Stimulated activated CD8-positive, alpha-beta memory T cell treated with anti-CD3 and anti-CD28 coated beads, Interleukin-12 subunit alpha, Interleukin-12 subunit beta, amount 100 ng/mL, for 24 hours (primary cell): Measurements from ENCODE around the gene DOP1A.
"Not testable (repeated sequence)": the region's sequence is repeated elsewhere in the genome, so short reads cannot be mapped to it uniquely, and the experiment has no call there.

Source experiments
- DNase-seq: peaks from one replicate; pipeline ENCODE4 v3.0.0-alpha.2; 2020; ENCODE audit errors: extremely low read depth

The DOP1A gene

DNA sequence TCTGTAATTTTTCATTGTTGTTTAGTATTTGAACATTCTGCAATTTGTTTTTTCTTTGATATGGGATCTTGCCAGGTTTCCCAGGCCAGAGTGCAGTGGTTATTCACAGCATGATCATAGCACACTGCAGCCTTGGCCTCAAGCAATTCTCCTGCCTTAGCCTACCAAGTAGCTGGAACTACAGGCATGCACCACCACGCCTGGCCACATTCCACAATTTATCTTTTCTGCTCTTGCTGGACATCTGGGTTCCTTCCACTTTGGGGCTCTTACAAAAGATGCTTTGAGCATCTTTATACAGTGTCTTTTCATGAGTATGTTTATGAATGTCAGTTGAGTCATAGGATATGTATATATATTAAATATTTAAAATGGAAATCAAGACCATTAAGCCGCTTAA lies 83.6 kb downstream of the DOP1A start:
- DNase-seq, result no peak

DNA sequence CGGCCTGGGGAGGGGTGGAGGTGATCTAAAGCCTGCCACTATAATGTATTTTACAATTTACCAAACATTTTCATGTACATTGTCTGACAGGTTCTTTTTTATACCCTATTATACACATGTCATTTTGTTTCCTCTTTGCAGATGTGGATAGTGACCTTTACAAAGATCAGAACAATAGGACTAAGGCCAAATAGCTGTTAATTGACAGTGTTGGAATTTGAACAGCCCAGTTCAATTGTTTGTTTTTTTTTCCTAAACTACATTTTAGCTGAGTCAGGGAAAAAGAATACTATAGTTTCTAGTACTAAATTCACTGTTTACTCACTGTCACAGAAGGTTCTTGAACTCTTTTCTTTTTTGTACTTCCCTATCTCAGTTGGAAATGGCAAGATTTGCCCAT lies 85.4 kb downstream of the DOP1A start:
- DNase-seq, result no peak

DNA sequence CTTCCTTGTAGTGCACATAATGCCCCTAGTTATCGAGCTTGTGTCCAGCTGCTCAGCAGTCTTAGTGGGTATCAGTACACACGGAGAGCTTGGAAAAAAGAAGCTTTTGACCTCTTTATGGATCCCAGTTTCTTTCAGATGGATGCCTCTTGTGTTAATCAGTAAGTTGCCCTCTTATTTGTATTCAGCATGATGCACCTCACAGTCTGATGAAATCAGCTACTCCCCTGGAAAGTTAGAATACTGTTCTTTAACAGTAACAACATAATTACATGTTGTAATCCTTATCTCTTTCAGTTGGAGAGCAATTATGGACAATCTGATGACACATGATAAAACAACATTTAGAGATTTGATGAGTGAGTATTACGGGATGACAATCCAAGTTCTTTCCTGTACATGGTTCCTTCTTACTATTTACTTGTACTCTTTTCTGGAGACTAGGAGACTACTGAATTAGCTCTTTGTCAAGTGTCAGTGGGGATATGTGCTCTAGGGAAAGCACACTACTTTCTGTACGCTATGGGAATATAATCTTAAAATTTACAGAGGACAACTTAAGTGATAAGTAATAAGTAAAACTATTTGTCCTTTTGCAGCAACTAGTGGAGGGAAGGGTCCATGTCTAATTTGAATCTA lies 86.5 kb downstream of the DOP1A start:
- DNase-seq, result no peak

DNA sequence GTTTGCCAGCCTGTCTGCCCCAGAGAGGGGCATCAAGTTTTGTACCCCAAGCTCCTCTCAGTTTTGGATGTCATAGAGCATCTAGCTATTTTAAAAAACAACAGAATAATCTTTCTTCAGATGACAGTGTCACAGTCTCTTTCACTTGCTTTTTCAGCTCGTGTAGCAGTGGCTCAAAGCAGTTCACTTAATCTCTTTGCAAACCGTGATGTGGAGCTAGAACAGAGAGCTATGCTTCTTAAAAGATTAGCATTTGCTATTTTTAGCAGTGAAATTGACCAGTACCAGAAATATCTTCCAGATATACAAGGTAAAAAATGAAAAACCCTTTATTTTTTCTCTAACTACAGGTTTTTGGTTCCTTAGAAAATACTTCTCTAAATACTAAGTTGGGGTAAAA lies 88.3 kb downstream of the DOP1A start:
- DNase-seq, result no peak

DNA sequence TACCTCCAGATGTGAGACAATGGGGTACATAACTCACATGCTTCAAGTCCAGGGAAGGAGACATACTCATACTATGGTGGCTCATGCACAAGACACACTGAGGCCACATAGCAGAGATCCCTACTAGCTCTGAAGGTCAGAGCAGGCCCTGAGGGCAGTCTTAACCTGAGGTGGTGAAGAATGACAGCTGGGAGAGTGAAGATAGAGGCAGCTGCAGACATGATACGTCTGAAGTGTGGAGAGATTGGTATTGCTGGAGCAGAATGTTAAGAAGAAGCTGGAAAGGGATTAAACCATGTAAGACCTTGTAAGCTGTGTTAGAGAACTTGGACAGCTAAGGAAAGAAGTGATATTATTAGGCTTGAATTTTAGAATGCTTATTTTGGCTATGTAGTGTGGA lies 92.7 kb downstream of the DOP1A start:
- no peak for DNase-seq

DNA sequence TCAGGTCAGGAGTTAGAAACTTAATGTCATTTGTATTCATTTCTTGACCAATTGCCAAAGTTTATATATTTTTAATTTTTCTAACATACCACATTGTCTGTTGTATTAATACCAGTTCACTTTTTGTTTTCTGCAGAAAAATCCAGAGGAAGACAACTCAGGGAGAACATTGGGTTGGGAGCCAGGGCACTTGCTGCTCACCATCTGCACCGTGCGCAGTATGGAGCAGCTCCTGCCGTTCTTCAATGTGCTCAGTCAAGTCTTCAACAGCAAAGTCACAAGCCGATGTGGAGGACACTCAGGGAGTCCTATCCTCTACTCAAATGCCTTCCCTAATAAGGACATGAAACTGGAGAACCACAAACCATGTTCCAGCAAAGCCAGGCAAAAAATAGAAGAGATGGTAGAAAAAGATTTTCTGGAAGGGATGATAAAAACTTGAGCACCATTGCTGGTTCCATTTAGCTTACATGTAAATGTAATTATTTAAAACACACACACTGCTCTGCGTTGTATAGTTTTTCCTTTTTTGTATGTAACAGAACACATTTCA lies 100.3 kb downstream of the DOP1A start:
- no peak for DNase-seq

DNA sequence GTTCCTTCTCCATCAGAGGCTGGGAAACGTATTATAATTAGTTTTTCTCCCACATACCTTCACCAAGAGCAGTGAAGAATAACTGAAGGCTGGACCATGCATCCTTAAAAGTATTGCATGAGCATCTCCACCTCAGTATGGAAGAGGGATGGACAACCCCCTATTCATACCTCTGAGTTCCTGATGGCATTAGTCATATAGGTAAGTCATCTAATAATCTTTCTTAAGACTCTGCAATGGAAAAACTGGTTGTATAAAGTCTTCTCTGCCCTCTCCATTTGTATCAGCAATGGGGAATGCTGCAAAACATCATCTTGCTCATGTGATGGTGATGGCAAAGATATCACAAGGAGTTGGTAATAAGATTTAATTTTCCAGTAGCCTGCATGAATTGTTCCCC lies 101.1 kb downstream of the DOP1A start:
- no peak for DNase-seq

DNA sequence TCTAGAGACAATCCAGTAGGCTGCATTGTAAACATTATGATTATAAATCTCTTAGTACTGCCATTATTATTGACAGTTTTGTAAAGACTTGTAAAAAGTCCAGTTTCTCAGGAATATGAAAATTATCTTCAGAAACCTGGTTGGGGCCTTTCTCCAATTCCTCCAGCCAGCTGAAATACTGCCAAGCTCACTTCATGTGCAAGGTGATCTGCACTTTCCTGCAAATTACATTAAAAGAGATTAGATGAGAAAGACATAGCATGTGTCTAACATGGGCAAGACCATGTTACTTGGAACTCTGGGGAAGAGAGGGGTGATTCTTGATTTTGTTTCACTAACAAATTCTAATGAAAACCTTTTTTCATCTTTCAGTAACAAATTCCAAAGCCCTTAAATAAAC lies 101.6 kb downstream of the DOP1A start:
- DNase-seq, result no peak

DNA sequence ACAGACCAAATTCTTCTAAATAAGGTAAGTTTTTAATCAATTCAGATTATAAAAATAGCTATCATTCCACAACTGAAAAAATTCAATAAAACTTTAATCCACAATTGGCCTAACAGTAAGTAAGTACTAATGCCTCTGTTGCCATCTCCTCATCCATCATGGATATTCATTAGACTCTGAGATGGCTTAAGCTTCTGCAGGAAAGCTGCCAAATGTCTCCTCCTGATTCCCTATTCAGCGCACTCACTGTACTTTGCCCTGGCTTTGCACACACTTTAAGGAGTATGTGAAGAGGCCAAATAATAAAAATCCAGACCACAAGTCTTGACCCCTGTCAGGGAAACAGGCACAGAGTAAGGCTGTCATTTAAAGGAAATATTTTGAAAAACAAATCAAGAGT lies 102.0 kb downstream of the DOP1A start:
- DNase-seq, result no peak

DNA sequence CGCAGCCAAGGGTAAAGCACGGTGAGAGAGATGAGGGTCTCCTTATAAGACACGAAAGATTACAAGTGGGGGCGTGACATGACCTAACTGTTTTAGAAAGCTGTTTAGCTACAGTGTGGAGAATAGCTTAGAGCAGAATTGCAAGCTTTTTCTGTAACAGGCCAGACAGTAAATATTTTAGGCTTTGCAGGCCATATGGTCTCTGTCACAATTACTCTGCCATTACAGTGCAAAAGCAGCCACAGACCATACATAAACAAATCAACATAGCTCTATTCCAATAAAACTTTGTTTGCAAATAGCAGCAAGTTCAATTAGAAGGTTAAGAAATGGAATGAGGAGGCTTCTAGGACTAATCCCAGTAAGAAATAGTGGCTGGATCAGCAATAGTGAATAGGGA lies 108.8 kb downstream of the DOP1A start:
- DNase-seq, result no peak

DNA sequence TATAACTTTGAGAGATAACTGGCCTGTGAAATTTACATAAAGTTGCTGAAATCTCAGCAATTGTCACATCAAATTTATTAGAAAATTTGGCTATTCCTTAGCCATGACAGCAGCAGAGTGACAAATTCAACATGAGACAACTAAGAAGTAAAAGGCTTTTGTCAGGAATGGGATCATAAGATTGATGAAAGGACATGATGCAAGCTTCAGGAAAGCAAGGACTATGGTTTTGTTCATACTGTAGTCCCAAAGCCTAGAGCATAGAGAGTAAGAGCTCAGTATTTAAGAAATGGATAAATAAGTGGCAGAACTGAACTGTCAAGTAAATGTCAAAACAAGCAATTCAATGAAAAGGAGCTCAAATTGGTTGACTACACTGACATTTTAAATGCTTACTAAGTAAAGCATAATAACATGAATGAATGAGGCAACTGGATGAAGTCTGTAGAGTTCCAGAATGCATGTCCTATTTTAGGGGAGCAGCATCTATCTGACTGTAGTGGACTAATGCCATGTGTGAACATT lies 113.0 kb downstream of the DOP1A start:
- DNase-seq, result no peak

DNA sequence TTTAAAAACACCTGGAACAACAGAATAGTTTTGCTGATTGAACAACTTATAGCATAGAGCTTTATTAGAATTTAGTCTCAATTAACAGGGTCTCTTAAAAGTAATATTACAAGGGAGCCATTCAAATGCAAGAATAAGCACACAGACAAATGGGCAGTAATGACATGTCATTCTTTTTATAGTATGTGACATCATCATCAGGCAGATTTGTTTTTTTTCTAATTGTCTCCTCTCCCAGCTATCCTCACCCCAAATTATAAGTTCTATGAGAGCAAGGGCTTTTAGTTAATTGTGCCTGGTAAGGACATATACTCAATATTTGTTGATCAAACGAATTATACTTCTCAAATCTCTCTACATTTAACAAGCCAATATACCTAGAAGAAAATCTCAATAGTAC lies 114.6 kb downstream of the DOP1A start:
- no peak for DNase-seq

DNA sequence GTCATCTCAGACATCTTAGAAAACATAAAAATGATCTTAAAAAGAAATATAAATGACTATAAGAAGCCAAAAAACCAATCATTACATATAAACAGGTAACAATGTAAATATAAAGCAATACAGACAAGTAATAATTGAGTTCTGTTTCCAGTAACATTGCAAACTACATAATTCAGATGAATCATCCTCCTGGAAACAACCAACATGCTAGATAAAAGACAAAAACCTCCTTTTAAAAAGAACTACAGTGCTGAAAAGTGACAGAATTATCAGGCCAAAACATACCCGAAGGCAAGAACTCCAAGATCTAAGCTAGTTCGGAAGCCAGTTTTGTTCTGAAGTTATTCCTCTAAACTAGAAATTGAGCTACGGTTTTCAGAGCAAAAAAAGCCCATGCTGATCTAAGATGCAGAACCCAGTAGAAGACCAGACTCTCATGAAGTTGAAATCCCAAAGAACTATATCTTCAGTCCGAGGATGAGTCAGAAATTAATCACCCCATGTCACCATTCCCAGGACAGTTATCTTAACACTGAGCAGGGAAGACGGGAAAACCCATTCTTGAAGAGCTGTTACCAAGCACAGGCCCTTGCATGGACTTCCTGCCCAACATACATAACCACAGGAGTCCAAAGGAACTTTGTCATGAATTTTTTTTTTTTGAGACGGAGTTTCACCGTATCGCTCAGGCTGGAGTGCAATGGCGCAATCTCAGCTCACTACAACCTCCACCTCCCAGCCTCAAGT lies 115.8 kb downstream of the DOP1A start:
- no peak for DNase-seq

DNA sequence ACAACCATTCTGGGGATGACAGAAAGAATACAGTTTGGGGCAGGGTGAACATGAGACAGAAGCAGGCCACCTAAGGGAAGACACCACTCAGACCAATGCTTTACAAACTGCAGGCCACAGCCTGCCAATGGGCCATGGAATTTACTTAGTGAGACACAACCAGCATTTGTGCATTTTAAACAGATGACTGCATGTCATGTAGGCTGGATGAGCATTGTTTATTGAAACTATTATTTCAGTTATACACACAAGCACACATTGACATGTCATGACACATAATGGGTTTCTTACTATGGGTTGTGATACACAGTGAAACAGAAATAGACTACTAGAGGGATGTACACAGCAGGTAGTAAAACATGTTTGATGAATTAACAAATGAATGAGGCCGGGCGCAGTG lies 117.6 kb downstream of the DOP1A start:
- DNase-seq, result no peak

DNA sequence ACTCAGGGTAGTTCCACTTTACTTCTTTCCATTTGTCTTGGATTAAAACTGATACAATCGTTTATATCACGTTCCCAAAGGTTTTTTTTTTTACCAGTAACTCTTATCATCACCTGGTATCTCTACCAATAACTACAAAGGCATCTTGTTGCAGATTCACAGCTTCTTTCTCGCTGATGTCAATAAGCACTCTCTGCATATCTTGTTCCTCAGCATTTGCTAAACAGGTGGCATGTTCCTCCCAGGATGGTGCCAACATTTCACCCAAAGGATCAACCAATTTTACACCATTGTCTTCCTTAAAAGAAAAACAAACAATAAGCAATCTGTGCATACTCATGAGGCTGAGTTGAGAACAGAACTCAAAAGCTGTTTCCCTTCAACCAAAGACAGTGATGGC lies 121.0 kb downstream of the DOP1A start:
- DNase-seq, result no peak

DNA sequence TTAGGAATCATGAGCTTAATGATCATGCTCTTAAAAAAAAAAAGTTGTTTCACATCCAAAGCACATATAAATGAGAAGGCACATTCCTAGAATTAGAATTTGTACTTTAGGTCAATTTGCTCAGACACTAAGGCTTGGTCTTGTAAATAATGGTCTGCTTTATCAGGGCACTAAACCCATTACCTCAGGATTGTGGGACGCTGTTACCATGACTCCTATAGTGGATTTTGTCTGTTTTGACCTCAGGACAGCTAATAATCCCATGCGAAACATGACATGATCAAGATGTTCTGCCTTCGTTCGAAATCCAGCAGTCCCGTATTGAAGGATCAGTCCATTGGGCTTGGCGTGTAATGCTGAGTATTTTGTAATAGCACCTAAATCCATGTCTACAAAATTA lies 123.2 kb downstream of the DOP1A start:
- DNase-seq, result no peak

DNA sequence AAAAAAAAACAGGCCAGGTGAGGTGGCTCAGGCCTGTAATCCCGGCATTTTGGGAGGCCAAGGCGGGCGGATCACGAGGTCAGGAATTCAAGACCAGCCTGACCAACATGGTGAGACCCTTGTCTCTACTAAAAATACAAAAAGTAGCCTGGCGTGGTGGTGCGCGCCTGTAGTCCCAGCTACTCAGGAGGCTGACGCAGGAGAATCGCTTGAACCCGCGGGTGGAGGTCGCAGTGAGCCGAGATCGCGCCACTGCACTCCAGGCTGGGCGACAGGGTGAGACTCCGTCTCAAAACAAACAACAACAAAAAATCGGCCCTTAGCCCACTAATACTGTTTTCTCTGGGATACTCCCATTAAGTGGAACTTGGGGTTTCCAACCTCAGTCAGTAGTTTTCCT lies 124.5 kb downstream of the DOP1A start:
- DNase-seq, result not testable (repeated sequence)

DNA sequence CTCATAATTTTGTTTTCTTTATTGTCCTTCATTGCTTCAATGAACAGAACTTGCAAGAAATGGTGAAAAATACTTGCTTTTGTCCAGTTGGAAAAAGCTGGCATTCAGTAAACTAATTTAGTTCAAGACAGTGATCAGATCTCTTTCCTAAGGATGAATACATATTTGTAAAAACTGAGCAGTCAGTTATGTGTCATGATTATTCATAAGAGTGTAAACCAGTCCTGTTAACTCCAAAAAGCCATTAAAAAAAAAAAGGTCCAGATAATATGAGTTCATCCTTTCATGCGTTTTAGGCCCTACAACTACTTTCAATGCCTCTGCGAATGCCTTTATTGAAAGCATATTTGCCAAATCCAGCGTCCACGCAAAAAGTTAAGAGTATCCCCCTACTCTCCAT lies 125.0 kb downstream of the DOP1A start:
- DNase-seq, result no peak

DNA sequence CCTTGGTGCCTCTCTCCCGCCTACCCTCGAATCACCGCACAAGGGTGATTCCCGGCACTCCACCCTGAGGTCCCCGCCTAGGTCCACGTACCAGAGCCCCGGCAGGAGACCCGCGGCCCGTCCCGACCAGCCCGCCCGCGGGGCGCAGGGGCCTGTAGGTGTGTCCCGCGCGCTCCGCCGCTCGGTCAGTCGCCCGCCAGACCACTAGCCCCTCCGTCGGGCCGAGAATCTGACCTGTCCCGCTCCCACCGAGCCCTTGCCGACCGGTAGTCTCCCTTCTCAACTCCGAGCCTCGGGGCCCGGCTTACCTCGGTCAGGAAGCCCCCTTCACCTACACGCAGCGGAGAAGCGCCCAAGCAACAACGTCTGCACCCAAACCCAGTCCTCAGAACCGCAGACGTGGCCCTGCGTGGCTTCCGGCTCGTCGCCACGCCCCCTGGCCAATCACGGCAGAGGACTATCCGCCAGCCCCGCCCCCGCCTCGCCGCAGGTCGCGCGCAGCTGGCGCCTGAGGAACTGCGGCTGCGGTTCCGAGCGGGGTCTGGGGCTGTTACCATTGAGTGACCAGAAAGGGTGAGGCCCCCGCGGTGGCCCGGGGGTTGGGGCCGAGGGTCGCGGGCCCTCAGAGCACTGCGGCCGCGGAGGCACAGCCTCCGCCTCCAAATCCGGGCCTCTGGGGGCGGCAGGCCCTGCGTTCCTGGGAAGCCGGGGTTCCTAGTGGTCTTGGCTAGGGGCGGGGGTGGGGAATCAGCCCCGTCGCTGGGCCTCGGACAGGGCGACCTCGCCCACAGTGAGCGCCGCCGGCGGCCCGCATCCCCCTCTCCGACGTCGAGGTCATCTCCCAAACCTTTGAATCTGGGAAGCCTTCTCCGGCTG lies 125.6 kb downstream of the DOP1A start, which contains the start of the genes PGM3 and RWDD2A:
PGM3 (minus strand) TSS at position 395 of the 876 bp plus-strand sequence. CDS start 2,253 bp downstream, outside the sequence.
RWDD2A (plus strand) TSS at position 487 of the 876 bp plus-strand sequence. CDS start 1,095 bp downstream, outside the sequence.
- peak; percentile 74 for DNase-seq

DNA sequence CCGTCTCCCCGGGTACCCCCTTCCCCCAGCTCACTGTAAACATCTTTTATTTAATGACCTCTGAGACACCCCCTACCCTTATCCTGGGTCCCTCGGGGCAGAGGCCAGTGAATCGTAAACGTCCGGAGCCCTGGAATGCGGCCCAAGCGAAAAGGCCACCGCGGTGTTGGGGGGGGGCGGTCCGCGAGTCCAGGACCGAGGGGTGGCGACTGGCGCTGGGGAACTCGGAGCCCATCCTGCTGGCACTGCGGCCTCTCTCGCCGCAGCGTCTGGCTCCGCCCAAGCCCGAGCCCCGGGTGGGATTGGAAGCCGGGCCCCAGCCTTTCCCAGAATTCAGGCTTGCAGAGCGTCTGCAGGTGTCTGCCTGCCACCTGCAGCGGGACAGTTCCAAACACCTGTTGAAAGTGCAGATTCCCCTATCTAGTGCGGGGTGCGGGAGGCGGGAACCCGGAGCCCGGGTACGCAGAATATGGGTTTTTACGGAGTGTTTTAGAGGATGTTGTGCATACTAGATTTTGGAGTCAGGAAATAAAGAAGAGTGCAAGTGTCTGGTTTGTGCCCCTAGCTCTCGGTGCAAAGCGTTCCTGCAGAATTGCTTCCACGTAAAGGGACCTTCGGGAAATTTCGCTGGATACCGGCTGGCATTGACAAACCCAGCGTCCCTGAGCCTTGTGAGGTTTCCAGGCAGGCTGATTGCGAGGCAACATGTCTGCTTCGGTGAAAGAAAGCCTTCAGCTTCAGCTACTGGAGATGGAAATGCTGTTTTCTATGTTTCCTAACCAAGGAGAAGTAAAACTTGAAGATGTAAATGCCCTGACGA lies 126.5 kb downstream of the DOP1A start:
- DNase-seq, result no peak
